Hepatocyte (in vitro differentiated cells): ENCODE results near the gene SHBG.

ENCODE experiments used
- CTCF ChIP-seq: fragments of 200-600 bp; sonication (generic); IDR thresholded peaks from 2 replicates; pipeline ENCODE4 v1.5.1; 2016; ENCODE audit warnings: antibody characterized with exemption, mild to moderate bottlenecking; ENCODE audit not compliant: poor library complexity
- EZH2 ChIP-seq: fragments of 200-600 bp; sonication (generic); IDR thresholded peaks from 2 replicates; pipeline ENCODE4 v1.6.1; 2016; ENCODE audit warnings: antibody characterized with exemption, mild to moderate bottlenecking, borderline replicate concordance
- EZH2phosphoT487 ChIP-seq: fragments of 200-600 bp; sonication (generic); IDR thresholded peaks from one replicate; pipeline ENCODE4 v1.6.1; 2018; ENCODE audit warnings: antibody characterized with exemption, mild to moderate bottlenecking, low read depth, moderate library complexity; ENCODE audit not compliant: unreplicated experiment, severe bottlenecking

- TF ChIP-seq CTCF, result no peak
- no peak for TF ChIP-seq EZH2
- no peak for TF ChIP-seq EZH2phosphoT487
These were observed 39.2 kb upstream of the SHBG start for GRCh38 chr17:7590743-7591142.
